GM23338 (cell line): Measurements from ENCODE around the gene KLHL25.

Experiments used
- CREB1 ChIP-seq: fragments of 250-450 bp; sonication (Bioruptor Pico); IDR thresholded peaks from 2 replicates; pipeline ENCODE4 v1.5.0; 2020; ENCODE audit warnings: low read depth, mild to moderate bottlenecking, moderate library complexity
- EZH2 ChIP-seq: fragments of 200-600 bp; sonication (generic); IDR thresholded peaks from one replicate; pipeline ENCODE4 v1.8.0; 2017; ENCODE audit warnings: antibody characterized with exemption, mild to moderate bottlenecking, low read depth; ENCODE audit not compliant: unreplicated experiment
- EZH2phosphoT487 ChIP-seq: fragments of 200-600 bp; sonication (generic); IDR thresholded peaks from one replicate; pipeline ENCODE4 v1.8.1; 2018; ENCODE audit warnings: antibody characterized with exemption; ENCODE audit not compliant: unreplicated experiment
- JUNB ChIP-seq: IDR thresholded peaks from one replicate; pipeline ENCODE4 v1.6.1; 2016; ENCODE audit warnings: antibody characterized with exemption; ENCODE audit not compliant: unreplicated experiment
- NANOG ChIP-seq: IDR thresholded peaks from 2 replicates; pipeline ENCODE4 v1.6.1; 2016; ENCODE audit warnings: antibody characterized with exemption, borderline replicate concordance
- POLR2AphosphoS5 ChIP-seq: IDR thresholded peaks from 2 replicates; pipeline ENCODE4 v1.6.1; 2016; ENCODE audit warnings: antibody characterized with exemption, low read depth
- STAT1 ChIP-seq: IDR thresholded peaks from one replicate; pipeline ENCODE4 v1.6.1; 2016; ENCODE audit warnings: antibody characterized with exemption; ENCODE audit not compliant: unreplicated experiment
- ZNF114 ChIP-seq: fragments of 250-450 bp; sonication (Bioruptor Pico); IDR thresholded peaks from 2 replicates; pipeline ENCODE4 v1.5.0; 2020; ENCODE audit warnings: mild to moderate bottlenecking, moderate library complexity
- ZNF331 ChIP-seq: fragments of 250-450 bp; sonication (Bioruptor Pico); IDR thresholded peaks from 2 replicates; pipeline ENCODE4 v1.5.0; 2020; ENCODE audit warnings: low read depth, mild to moderate bottlenecking, moderate library complexity
- TF ChIP-seq, protein P1 (sequence below), 2 experiments: fragments of 200-600 bp in 1 of 2; sonication (generic) in 1 of 2; conservative IDR thresholded peaks; 2 replicates each; pipeline versions ENCODE4 v1.5.1 to v1.6.1; 2016 to 2017; ENCODE audit warnings: antibody characterized with exemption in 2 of 2, low read depth in 2 of 2, mild to moderate bottlenecking in 2 of 2, moderate library complexity in 1 of 2
- TF ChIP-seq, protein P2 (sequence below): IDR thresholded peaks from one replicate; pipeline ENCODE4 v1.6.1; 2018; ENCODE audit warnings: antibody characterized with exemption; ENCODE audit not compliant: unreplicated experiment
- TF ChIP-seq, protein P3 (sequence below): IDR thresholded peaks from 2 replicates; pipeline ENCODE4 v1.6.1; 2016; ENCODE audit warnings: antibody characterized with exemption
- TF ChIP-seq, protein P4 (sequence below): fragments of 250-450 bp; sonication (Bioruptor Pico); IDR thresholded peaks from 2 replicates; pipeline ENCODE4 v1.5.0; 2020; ENCODE audit warnings: mild to moderate bottlenecking, moderate library complexity

DNA sequence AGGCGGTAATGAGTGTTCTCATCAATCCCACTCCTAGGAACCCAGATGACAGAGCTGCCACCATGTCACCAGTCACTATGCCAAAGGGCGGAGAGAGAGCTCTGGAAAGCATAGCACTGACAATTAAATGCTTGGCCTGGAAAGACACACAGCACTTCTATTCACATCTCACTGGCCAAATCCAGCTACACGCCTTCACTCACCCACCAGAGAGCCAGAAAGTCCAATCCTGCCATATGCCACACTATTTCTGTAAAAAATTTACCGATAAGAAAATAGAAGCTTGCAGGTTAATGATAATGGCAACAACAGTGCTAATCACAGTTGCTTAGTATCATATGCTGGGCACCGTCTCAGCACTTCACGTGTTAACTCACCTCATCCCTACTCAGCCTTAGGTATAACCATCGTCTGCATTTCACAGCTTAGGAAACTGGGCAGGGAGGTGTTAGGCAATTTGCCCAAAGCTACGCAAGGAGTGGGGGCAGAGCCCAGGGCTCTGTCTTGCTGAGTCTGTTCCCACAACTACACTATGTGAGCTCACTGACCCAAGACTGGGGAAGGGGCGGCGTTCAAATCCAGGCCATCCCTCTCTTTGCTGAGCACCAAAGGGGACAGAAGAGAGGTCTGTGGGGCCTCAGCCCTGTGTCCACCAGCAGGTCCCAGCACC lies 16.5 kb downstream of the KLHL25 start:
- TF ChIP-seq, protein P1, sequence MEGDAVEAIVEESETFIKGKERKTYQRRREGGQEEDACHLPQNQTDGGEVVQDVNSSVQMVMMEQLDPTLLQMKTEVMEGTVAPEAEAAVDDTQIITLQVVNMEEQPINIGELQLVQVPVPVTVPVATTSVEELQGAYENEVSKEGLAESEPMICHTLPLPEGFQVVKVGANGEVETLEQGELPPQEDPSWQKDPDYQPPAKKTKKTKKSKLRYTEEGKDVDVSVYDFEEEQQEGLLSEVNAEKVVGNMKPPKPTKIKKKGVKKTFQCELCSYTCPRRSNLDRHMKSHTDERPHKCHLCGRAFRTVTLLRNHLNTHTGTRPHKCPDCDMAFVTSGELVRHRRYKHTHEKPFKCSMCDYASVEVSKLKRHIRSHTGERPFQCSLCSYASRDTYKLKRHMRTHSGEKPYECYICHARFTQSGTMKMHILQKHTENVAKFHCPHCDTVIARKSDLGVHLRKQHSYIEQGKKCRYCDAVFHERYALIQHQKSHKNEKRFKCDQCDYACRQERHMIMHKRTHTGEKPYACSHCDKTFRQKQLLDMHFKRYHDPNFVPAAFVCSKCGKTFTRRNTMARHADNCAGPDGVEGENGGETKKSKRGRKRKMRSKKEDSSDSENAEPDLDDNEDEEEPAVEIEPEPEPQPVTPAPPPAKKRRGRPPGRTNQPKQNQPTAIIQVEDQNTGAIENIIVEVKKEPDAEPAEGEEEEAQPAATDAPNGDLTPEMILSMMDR (conservative IDR thresholded peaks at IDR 0.05; ENCODE audit: low read depth in 2 of 2) = no peak
- TF ChIP-seq EZH2phosphoT487 (no peak), POLR2AphosphoS5 (no peak), EZH2 (no peak), JUNB (no peak), NANOG (no peak), CREB1 (CRISPR knock-in tag) (no peak), ZNF114 (CRISPR knock-in tag) (no peak), ZNF331 (no peak), STAT1 (no peak)
- TF ChIP-seq, protein P2, sequence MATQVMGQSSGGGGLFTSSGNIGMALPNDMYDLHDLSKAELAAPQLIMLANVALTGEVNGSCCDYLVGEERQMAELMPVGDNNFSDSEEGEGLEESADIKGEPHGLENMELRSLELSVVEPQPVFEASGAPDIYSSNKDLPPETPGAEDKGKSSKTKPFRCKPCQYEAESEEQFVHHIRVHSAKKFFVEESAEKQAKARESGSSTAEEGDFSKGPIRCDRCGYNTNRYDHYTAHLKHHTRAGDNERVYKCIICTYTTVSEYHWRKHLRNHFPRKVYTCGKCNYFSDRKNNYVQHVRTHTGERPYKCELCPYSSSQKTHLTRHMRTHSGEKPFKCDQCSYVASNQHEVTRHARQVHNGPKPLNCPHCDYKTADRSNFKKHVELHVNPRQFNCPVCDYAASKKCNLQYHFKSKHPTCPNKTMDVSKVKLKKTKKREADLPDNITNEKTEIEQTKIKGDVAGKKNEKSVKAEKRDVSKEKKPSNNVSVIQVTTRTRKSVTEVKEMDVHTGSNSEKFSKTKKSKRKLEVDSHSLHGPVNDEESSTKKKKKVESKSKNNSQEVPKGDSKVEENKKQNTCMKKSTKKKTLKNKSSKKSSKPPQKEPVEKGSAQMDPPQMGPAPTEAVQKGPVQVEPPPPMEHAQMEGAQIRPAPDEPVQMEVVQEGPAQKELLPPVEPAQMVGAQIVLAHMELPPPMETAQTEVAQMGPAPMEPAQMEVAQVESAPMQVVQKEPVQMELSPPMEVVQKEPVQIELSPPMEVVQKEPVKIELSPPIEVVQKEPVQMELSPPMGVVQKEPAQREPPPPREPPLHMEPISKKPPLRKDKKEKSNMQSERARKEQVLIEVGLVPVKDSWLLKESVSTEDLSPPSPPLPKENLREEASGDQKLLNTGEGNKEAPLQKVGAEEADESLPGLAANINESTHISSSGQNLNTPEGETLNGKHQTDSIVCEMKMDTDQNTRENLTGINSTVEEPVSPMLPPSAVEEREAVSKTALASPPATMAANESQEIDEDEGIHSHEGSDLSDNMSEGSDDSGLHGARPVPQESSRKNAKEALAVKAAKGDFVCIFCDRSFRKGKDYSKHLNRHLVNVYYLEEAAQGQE = no peak
- TF ChIP-seq, protein P3, sequence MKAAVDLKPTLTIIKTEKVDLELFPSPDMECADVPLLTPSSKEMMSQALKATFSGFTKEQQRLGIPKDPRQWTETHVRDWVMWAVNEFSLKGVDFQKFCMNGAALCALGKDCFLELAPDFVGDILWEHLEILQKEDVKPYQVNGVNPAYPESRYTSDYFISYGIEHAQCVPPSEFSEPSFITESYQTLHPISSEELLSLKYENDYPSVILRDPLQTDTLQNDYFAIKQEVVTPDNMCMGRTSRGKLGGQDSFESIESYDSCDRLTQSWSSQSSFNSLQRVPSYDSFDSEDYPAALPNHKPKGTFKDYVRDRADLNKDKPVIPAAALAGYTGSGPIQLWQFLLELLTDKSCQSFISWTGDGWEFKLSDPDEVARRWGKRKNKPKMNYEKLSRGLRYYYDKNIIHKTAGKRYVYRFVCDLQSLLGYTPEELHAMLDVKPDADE = no peak
- TF ChIP-seq, protein P4, sequence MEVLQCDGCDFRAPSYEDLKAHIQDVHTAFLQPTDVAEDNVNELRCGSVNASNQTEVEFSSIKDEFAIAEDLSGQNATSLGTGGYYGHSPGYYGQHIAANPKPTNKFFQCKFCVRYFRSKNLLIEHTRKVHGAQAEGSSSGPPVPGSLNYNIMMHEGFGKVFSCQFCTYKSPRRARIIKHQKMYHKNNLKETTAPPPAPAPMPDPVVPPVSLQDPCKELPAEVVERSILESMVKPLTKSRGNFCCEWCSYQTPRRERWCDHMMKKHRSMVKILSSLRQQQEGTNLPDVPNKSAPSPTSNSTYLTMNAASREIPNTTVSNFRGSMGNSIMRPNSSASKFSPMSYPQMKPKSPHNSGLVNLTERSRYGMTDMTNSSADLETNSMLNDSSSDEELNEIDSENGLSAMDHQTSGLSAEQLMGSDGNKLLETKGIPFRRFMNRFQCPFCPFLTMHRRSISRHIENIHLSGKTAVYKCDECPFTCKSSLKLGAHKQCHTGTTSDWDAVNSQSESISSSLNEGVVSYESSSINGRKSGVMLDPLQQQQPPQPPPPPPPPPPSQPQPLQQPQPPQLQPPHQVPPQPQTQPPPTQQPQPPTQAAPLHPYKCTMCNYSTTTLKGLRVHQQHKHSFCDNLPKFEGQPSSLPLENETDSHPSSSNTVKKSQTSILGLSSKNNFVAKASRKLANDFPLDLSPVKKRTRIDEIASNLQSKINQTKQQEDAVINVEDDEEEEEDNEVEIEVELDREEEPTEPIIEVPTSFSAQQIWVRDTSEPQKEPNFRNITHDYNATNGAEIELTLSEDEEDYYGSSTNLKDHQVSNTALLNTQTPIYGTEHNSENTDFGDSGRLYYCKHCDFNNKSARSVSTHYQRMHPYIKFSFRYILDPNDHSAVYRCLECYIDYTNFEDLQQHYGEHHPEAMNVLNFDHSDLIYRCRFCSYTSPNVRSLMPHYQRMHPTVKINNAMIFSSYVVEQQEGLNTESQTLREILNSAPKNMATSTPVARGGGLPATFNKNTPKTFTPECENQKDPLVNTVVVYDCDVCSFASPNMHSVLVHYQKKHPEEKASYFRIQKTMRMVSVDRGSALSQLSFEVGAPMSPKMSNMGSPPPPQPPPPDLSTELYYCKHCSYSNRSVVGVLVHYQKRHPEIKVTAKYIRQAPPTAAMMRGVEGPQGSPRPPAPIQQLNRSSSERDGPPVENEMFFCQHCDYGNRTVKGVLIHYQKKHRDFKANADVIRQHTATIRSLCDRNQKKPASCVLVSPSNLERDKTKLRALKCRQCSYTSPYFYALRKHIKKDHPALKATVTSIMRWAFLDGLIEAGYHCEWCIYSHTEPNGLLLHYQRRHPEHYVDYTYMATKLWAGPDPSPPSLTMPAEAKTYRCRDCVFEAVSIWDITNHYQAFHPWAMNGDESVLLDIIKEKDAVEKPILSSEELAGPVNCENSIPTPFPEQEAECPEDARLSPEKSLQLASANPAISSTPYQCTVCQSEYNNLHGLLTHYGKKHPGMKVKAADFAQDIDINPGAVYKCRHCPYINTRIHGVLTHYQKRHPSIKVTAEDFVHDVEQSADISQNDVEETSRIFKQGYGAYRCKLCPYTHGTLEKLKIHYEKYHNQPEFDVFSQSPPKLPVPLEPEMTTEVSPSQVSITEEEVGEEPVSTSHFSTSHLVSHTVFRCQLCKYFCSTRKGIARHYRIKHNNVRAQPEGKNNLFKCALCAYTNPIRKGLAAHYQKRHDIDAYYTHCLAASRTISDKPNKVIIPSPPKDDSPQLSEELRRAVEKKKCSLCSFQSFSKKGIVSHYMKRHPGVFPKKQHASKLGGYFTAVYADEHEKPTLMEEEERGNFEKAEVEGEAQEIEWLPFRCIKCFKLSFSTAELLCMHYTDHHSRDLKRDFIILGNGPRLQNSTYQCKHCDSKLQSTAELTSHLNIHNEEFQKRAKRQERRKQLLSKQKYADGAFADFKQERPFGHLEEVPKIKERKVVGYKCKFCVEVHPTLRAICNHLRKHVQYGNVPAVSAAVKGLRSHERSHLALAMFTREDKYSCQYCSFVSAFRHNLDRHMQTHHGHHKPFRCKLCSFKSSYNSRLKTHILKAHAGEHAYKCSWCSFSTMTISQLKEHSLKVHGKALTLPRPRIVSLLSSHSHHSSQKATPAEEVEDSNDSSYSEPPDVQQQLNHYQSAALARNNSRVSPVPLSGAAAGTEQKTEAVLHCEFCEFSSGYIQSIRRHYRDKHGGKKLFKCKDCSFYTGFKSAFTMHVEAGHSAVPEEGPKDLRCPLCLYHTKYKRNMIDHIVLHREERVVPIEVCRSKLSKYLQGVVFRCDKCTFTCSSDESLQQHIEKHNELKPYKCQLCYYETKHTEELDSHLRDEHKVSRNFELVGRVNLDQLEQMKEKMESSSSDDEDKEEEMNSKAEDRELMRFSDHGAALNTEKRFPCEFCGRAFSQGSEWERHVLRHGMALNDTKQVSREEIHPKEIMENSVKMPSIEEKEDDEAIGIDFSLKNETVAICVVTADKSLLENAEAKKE = no peak
